Mesothelial cell of epicardium (in vitro differentiated cells): ENCODE results near the gene ABITRAM. TPM values are rescaled to one million over a fixed set of nuclear protein-coding genes. Genes with fewer than 3 reads are reported as not detected.

Experiments
- DNase-seq, 2 experiments: peaks; one replicate each; pipeline ENCODE4 v3.0.0; 2021; ENCODE audit warnings: low spot score in 2 of 2; ENCODE audit not compliant: unreplicated experiment in 2 of 2
- H3K27ac Mint-ChIP-seq: 2 replicates; pipeline ENCODE4 v1.8.0; 2021; ENCODE audit warnings: mixed read lengths
- H3K27me3 Mint-ChIP-seq: 2 replicates; pipeline ENCODE4 v1.8.0; 2021; ENCODE audit warnings: low read depth, mixed read lengths
- H3K36me3 Mint-ChIP-seq: 2 replicates; pipeline ENCODE4 v1.8.0; 2021; ENCODE audit warnings: mixed read lengths
- H3K4me1 Mint-ChIP-seq: 2 replicates; pipeline ENCODE4 v1.8.0; 2021; ENCODE audit warnings: mixed read lengths
- H3K4me3 Mint-ChIP-seq: 2 replicates; pipeline ENCODE4 v1.8.0; 2021; ENCODE audit warnings: mild to moderate bottlenecking, moderate library complexity, mixed read lengths
- H3K9me3 Mint-ChIP-seq: 2 replicates; pipeline ENCODE4 v1.8.0; 2021; ENCODE audit warnings: mixed read lengths
- CTCF ChIP-seq: fragments of 200-600 bp; sonication (generic); IDR thresholded peaks from one replicate; pipeline ENCODE4 v1.5.0; 2021; ENCODE audit warnings: antibody characterized with exemption; ENCODE audit not compliant: unreplicated experiment
- total RNA-seq: library from RNA; stranded (reverse); gene quantifications from 3 replicates; pipeline ENCODE4 v1.2.1, GENCODE V29; 2021

ABITRAM gene
- total RNA-seq, 1 donor from 2014 or later: 17.7 TPM

GRCh38 chr9:108978205-108978604, 44.0 kb downstream of the ABITRAM start:
- Mint-ChIP-seq H3K27me3 (no peaks in the 10 kb centered on the region), H3K4me1 (peaks cover 21% of the 10 kb centered on the region), H3K9me3 (no peaks in the 10 kb centered on the region), H3K27ac (peak overlapping the region; percentile 19), H3K36me3 (peaks cover 4% of the 10 kb centered on the region), H3K4me3 (no peak overlapping the region)
- no peak for DNase-seq
- TF ChIP-seq CTCF: no peak

- H3K27me3 Mint-ChIP-seq: no peaks in the 10 kb centered on the region
- H3K4me3 Mint-ChIP-seq: no peak overlapping the region
- no peak for DNase-seq
- H3K36me3 Mint-ChIP-seq: peaks cover 2% of the 10 kb centered on the region
- H3K27ac Mint-ChIP-seq: no peak overlapping the region
- H3K9me3 Mint-ChIP-seq: no peaks in the 10 kb centered on the region
- no peak for TF ChIP-seq CTCF
- H3K4me1 Mint-ChIP-seq: peaks cover 12% of the 10 kb centered on the region
These were observed 46.7 kb downstream of the ABITRAM start for GRCh38 chr9:108980893-108981292.

GRCh38 chr9:108983885-108984284, 49.7 kb downstream of the ABITRAM start:
- no peaks in the 10 kb centered on the region for H3K27me3 Mint-ChIP-seq
- TF ChIP-seq CTCF: no peak
- no peak overlapping the region for H3K4me3 Mint-ChIP-seq
- no peak overlapping the region for H3K27ac Mint-ChIP-seq
- H3K9me3 Mint-ChIP-seq: no peaks in the 10 kb centered on the region
- DNase-seq: no peak
- peaks cover 12% of the 10 kb centered on the region for H3K36me3 Mint-ChIP-seq
- peaks cover under 1% of the 10 kb centered on the region for H3K4me1 Mint-ChIP-seq

Other genes starting within 250 kb of the ABITRAM start
- 0.13 to 0.16 TPM in 2 of 3 replicates, not detected in the other for gene ACTL7B, start 78.4 kb upstream of the ABITRAM start, total RNA-seq
- gene ACTL7A, start 72.1 kb upstream of the ABITRAM start, total RNA-seq: not detected in 3 replicates
- 29.1 to 35.8 TPM (median 31.0 TPM) in 3 replicates for gene ELP1, start 276 bp upstream of the ABITRAM start, total RNA-seq
- gene CTNNAL1, start 79.1 kb downstream of the ABITRAM start, total RNA-seq: 26.7 to 28.1 TPM (median 27.9 TPM) in 3 replicates
- 73.0 to 77.9 TPM (median 74.6 TPM) in 3 replicates for gene TMEM245, start 185.5 kb downstream of the ABITRAM start, total RNA-seq
- 12.4 to 14.6 TPM (median 14.4 TPM) in 3 replicates for gene FRRS1L, start 232.8 kb downstream of the ABITRAM start, total RNA-seq